Measurements from ENCODE around the gene CDC42BPA.
"Not testable (repeated sequence)": the region's sequence is repeated elsewhere in the genome, so short reads cannot be mapped to it uniquely, and the experiment has no call there.

Gene CDC42BPA, protein sequence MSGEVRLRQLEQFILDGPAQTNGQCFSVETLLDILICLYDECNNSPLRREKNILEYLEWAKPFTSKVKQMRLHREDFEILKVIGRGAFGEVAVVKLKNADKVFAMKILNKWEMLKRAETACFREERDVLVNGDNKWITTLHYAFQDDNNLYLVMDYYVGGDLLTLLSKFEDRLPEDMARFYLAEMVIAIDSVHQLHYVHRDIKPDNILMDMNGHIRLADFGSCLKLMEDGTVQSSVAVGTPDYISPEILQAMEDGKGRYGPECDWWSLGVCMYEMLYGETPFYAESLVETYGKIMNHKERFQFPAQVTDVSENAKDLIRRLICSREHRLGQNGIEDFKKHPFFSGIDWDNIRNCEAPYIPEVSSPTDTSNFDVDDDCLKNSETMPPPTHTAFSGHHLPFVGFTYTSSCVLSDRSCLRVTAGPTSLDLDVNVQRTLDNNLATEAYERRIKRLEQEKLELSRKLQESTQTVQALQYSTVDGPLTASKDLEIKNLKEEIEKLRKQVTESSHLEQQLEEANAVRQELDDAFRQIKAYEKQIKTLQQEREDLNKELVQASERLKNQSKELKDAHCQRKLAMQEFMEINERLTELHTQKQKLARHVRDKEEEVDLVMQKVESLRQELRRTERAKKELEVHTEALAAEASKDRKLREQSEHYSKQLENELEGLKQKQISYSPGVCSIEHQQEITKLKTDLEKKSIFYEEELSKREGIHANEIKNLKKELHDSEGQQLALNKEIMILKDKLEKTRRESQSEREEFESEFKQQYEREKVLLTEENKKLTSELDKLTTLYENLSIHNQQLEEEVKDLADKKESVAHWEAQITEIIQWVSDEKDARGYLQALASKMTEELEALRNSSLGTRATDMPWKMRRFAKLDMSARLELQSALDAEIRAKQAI (N-terminal part only)

DNA sequence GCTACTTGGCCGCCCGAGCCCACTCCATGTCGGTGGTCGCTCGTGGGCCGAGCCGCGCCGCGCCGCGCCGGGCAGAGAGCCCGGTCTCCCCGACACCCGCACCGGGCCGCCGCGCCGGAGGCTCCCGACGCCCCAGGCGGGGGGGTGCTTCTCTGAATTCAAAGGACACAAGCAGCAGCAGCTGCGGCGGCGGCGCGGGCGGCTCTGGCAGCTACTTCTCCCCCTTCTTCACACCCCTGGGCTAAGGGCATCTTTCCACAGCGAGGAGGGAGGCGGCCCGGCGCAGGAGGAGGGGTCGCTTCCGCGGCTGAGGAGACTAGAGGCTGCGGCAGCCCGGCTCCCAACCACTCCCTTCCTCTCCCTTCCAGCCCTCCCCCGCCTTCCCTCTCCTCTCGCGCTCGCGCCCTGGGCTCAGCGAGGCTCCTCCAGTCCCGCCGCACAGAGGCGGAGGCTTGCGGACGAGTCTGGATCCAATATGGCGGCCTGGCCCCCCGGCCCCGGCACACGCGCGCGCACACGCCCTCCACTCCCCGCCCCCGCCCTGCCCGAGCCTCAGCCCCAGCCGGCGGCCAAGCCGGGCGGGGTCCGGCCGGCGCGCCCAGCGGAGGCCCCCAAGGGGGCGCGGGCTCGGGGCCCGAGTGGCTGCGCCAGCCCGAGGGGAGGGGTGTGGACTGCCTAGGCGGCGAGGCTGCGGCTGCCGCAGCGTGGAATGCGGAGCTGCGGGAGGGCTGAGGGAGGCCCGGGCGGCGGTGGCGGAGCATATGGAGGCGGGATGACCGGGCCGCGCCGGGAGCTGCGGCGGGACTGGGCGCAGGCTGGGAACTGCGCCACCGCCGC, at the start of gene CDC42BPA:
TSS of gene CDC42BPA (minus strand) at position 477 of the 837 bp plus-strand sequence. CDS start 1,310 bp downstream, outside the sequence.
- DNase-seq, result no peak

DNA sequence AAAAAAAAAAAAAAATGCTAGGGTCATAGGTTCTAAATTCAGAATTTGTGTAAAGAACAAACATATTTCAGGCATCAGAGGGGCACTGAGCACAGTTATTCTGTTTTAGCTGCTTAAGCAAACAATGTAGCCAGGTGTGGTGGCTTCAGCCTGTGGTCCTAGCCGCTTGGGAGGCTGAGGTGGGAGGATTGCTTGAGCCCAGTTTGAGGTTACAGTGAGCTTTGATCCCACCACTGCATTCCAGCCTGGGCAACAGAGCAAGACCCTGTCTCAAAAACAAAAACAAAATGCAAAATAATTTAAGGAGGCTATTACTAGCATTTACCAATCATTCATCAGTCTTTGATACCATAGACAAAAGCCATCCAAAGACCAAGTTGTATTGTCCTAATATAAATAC, 49.7 kb upstream of the CDC42BPA start:
- DNase-seq, result no peak

DNA sequence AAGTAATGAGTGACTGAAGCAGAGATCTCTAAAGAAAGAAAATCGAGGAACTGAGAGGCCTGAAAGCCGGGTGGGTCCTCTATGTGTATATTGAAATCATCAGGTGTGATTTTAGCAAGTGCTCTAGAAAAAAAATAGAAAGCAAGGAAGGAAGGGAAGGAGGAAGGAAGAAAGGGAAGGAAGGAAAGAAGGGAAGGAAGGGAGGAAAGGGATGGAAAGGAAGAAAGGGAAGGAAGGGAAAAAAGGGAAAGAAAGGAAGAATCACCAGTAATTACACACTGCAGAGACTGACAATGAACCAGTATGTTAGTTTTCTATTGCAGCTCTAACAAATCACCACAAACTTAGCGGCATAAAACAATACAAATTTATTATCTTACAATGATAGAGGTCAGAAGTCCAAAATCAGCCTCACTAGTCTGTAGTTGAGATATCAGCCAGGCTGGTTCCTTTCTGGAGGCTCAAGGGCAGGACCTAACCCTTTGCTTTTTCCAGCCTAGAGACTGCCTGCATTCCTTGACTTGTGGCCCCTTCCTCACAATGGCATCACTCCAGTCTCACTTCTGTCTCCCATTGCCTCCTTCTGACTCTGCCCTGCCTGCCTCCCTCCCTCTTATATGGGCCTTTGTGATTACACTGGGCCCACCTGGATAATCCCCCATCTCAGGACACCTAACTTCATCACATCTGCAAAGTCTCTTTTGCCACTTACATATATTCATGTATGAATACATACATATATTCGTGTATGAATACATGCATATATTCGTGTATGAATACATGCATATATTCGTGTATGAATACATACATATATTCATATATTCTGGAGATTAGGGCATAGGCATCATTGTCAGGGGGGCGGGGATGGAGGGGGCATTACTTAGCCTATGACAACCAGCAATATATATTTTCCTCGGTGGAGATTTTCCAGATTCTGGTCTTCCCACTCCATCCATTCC, 47.5 kb upstream of the CDC42BPA start:
- no peak for DNase-seq

DNA sequence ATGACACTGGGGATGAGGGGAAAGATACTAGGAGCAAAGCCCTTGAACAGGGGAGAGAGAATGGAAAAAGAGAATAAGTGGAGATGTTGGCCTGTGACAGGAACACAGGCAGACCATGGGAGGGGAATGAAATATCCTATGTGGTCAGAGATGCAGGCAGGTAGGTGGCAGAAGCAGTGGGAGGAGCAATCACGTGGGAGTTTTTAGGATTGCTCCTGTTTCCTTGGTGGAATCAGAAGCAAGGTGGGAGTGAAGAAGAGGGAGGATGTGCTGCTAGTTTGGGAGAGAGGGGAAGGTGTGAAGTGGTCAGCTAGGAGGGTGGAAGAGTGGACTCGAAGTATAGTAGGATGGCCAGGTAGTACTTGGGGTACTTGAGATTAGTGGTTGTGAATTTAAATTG, 46.4 kb upstream of the CDC42BPA start:
- DNase-seq, result no peak

DNA sequence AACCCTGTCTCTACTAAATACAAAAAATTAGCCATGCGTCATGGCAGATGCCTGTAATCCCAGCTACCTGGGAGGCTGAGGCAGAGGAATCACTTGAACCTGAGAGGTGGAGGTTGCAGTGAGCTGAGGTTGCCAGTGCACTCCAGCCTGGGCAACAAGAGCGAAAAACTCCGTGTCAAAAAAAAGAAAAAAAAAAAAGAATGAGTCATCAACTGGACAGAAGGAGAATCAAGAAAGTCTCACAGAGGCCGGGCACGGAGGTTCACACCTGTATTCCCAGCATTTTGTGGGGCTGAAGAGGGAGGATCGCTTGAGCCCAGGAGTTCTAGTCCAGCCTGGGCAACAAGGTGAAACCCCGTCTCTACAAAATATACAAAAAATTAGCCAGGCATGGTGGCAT, 45.5 kb upstream of the CDC42BPA start:
- no peak for DNase-seq

DNA sequence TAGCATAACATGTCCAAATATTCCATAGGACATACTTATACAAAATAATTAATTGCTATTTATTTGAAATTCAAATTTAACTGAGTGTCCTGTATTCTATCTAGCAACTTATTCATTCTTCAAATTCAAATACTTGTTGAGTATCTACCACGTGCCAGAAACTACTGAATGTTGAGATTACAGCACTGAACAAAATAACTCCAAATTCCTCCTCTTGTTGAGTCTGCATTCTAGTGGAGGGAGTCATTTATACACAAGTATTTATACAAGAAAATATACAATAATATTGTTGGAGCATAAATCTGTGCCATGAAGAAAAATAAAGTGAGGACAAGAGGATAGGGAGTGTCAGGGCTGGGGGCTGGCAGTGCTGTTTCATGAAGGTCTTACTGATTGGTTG, 43.7 kb upstream of the CDC42BPA start:
- DNase-seq, result no peak

DNA sequence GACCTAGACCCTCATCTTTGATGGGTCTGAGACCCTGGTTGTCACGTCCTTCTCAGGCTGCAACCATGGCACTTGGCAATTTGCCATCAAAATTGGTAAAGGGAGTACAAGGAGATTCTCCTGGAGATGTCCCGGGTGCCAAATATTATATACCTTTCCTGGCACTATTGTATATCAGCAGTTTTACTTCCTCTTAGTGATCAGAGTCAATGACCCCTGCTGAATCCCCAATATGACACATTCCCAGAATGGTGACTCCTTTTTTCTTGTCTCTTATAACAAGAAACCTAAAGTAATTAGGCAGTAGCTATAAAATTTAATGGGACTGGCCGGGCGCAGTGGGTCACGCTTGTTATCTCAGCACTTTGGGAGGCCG, 39.6 kb upstream of the CDC42BPA start:
- DNase-seq, result no peak

DNA sequence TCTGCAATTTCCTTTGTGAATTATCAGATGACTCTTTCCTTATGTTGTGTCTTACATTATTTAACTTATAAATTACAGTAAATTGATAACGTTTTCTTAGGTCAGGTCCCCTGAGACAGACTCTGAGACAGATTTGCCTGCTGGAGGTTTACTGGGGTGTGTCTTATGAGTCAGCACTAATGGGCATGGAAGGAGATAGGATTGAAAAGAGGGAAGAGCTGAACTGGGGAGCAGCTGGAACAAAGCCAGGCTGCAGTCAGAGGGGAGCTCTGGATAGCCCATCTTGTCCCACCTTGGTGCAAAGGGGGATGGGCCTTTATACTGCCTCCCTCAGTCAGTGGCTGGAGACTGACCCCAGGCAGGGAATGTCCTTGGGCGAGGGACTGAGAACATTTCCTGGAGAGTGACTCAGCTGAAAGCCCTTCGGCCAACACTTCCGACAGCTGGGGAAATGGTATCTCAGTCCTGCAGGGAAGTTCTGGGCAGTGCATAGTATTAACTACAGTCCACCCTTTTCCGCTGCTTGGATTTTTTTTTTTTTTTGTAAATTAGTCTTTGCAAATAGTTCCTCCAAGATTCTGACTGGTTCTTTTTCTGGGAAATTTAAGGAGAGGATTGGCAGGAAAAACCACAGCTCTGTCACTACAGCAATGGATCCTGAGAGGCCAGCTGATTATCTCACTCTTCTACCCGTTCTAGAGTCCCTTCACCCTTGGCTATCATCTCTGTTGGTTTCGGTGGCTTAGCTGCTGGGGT, 39.1 kb upstream of the CDC42BPA start:
- no peak for DNase-seq

DNA sequence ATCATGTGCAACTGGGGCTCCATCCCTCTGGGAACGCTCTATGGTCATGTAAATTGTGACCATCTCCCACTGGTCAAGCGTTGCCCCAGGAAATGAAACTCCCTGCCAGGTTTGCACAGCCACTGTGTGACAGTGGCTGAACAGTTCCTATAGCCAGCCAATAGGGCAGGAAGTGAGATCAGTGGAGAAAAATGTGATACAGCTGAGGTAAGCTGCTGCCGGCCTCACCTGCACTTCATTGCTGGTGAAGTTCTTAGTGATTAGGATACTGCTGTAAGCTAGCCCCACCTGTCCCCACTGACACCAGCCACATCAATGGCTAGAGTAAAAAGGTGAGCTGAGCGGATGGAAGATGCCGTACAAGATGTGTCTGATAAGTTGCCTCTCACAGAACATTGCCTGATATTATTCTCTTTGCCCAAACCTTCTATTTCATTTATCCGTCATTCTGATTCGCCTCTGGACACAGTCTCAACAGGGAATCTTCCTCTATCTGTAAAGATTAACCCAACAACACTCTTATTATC, 38.4 kb upstream of the CDC42BPA start:
- no peak for DNase-seq

DNA sequence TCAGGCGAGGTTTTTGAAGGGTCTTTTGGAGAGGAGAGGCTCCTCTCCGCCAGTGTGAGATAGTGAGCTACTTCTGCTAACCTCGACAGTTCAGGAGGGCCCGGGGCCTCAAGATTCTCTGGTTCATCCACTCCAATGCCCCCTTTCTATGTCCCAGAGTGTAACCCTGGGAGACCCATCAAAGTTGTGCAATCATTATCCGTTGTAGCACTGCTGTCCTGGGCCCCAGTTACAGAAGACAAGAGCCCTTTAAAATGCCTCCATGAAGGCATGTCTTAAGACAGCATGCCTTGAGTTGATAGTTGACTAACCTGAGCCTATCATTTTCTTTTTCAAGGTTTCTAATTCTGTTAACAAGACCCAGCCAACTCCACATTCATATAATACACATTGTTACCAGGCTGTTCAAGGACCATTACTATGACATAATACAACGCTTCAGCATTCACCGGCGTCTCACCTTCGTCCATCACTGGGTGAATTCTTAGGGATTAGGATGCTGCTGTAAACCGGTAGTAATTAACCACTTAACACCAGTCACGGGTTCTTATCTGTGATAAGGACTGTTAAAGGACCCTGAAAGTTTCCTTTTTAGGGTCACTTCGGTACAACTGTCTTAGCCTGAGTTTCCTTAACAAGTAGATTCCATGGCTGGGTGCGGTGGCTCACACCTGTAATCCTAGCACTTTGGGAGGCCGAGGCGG, 37.4 kb upstream of the CDC42BPA start:
- DNase-seq, result no peak

DNA sequence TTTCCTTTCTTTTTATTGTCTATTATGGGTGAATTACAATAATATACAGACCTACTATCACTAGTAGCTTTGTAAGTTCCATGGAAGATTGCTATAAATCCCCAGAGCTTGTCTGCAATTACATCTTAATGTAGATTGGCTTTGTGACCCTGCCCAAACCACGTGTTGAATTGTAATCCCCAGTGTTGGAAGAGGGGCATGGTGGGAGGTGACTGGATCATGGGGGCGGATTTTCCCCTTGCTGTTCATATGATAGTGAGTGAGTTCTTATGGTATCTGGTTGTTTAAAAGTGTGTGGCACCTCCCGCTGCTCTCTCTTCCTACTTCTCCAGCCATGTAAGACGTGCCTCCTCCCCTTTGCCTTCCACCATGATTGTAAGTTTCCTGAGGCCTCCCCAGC, 34.9 kb upstream of the CDC42BPA start:
- DNase-seq, result no peak

DNA sequence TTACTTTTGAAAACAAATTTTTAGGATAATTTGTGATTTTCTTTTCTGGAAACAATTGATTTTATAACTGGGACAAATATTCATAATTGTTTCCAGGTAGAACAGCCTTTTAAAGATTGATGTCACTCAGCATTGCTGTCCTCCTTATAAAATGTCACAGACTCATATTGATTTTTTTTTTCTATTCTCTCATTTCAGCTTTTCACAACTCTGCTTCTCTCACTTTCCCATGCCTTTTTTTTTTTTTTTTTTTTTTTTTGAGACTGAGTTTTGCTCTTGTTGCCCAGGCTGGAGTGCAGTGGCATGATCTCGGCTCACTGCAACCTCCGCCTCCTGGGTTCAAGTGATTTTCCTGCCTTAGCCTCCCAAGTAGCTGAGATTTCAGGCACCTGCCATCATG, 33.9 kb upstream of the CDC42BPA start:
- not testable (repeated sequence) for DNase-seq

DNA sequence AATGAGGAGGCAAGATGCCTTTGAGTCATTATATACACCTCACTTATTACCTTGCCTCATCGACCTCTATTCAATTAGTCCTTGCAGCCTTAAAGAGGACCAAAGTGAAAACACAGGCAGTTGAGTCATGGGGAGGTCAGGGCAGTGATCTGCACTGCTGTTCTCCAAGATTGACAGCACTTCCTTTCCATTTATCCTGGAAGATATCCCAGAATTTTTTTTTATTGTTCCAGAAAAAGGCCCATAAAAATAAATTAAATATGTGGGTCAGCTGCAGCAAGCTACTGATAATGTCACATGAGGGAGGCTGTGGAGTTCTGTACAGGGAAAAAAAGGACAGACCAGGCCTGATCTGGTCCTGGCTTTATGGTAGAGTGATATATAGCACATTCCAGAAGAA, 33.2 kb upstream of the CDC42BPA start:
- DNase-seq, result no peak

DNA sequence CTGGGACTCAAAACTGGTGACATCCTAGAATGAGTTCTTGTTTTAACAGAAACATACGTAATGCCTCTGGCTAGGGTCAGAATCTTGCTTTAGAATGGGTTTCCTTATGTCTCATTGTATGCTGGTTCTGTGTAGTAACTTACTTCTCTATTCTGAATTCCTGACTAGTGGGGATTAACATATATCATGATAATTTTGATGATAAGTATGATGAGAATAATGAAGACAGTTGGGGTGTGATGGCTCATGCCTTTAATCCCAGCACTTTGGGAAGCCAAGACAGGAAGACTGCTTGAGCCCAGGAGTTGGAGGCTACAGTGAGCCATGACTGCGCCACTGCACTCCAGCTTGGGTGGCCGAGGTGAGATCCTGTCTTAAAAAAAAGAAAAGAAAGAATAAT, 31.7 kb upstream of the CDC42BPA start:
- no peak for DNase-seq

DNA sequence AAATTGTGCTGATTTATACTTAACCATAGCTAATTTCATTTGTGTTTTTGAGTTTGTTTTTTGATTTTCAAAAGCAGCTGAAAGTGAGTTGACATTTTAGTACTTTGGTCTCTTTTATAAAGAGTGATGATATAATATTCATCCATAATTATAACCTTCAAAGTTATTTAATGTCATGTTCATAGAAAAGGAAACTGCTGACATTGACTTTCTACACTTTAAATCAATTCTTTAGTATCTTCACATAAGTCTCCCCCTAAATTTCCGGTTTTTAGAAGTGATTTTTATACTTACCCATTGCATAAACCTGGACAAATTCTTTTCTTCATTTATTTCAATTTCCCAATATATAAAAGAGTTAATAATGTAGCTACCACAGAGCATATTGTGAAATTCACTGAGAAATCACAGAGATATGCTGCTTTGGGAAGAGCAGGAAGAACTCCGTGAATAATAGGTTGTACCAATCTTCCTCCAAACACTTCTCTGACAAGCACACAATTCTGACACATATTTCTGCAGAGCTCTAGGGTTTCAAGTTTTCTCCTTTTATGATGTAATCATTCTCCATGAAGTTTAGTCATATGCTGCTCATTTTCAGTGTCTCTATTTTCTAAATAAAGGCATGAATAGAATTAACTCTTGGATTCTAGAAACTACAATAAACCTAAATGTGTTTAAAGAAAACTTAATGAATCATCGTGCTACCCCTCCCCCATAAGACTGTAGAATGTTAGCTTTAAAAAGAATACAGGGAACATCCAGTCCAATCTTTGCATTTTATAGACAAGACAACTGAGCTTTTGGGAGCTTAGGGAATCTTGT, 25.6 kb upstream of the CDC42BPA start:
- DNase-seq, result no peak

DNA sequence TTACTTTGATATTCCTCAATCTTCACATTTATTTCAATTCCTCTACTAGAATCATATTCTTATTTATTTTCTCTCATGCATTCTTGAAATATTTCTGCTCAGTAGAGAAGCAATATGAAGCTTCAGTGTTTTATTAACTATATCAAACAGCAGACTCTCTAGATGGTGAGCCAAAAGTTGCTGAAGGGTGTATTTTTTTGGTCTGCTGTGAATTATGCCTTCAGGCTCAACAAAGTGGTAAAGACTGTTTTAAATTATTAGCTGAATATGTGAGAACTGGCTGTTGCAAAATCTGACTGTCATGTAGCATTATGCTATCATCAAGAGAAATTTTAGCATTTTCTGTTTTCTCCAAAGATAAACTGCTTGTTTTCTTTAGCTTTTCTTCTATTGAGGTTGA, 24.9 kb upstream of the CDC42BPA start:
- DNase-seq, result no peak

DNA sequence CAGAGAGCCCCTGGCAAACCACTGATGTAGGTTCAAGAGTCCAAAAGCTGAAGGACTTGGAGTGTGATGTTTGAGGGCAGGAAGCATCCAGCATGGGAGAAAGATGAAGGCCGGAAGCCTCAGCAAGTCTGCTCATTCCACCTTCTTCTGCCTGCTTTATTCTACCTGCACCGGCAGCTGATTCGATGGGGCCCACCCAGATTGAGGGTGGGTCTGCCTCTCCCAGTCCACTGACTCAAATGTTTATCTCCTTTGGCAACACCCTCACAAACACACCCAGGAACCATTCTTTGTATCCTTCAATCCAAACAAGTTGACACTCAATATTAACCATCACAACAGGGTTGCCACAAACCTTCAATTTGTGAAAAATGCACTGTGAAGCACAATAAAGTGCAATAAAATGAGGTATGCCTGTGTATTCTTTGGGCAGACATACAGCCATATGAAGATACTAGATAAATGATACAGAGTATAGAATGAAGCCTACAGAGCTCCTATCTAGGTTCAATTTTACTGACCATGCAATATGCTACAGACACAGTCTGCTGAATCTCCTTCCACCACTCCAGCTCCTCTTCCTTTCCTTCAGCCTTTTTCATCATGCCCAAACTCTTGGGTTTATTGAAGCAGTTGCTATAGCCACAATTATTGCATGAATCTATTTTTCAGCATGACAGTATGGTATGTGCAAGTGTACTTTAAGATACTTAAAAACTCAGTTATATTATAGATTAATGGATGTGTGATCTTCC, 24.0 kb upstream of the CDC42BPA start:
- no peak for DNase-seq

DNA sequence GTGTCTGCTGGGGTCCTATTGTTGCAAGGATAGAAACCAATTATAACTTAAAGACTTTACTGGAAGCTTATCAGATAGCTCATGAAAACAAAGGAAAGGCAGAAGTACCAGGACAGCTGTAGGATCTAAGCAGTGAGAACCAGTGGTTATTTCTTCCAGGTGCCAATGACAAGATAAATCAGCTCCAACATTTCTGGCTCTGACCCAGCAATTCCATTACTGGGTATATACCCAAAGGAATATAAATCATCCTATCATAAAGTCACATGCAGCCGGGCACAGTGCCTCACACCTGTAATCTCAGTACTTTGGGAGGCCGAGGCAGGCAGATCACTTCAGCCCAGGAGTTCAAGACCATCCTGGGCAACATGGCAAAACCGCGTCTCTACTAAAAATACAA, 17.8 kb upstream of the CDC42BPA start:
- not testable (repeated sequence) for DNase-seq

Measured in CD4-positive, alpha-beta T cell treated with Interferon gamma for 1 hour (primary cell).